Right hindlimb (tissue), 1 donor: ENCODE measurements around the gene TYMP.
A peak's percentile ranks its signal among the peaks of the same experiment; 100 is the strongest.
"Not testable (repeated sequence)": the region's sequence is repeated elsewhere in the genome, so short reads cannot be mapped to it uniquely, and the experiment has no call there.

ENCODE experiments used
- DNase-seq: peaks from one replicate; pipeline ENCODE4 v3.0.0-alpha.2; 2018

Gene TYMP

DNA sequence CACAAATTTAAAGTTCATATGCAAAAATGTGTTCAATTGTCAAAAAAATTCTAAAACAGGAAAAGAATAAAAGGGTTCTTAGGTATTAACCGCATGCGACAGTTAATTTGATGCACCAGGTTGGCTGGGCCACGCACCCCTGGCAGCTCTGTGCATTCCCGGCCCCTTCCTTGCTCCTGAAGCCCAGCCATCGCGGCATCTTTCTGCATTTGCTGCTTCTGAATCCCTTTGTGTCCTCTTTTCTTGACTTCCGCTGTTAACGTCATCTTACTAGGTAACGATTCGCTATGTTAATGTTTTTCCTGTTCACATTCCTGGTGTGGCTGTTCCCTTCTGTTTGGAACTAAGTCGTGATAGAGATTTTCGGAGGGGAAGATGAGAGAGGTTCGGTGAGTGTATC, 8.0 kb upstream of the TYMP start:
- no peak for DNase-seq

DNA sequence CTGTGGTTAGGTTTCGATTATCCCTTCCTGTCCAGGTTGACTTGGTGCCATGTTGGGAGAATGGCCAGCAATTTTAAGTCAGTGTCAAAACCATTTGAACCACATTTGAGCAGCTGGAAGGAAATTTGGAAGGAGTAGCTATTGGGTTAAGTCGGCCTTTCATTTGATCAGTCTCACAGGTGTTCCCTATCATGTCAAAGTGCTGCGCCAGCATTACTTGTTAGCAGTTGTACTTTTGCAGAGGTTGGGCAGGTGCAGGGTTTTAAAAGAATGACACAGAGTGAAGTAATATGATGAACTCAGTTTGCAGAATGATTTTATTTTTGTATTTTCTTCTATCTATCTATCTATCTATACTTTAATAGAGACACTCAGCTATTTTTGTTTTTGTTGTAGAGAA, 6.4 kb upstream of the TYMP start:
- no peak for DNase-seq

DNA sequence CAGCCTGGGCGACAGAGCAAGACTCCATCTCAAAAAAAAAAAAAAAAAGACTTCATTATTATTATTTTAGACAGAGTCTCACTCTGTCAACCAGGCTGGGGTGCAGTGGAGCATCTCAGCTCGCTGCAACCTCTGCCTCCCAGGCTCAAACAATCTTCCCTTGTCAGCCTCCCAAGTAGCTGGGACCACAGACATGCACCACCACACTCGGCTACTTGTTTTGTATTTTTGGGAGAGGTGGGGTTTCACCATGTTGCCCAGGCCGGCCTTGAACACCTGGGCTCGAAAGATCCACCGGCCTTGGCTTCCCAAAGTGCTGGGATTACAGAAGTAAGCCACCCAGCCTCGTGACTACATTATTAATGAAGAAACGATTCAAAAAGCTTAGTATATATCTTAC, 5.3 kb upstream of the TYMP start:
- no peak for DNase-seq

DNA sequence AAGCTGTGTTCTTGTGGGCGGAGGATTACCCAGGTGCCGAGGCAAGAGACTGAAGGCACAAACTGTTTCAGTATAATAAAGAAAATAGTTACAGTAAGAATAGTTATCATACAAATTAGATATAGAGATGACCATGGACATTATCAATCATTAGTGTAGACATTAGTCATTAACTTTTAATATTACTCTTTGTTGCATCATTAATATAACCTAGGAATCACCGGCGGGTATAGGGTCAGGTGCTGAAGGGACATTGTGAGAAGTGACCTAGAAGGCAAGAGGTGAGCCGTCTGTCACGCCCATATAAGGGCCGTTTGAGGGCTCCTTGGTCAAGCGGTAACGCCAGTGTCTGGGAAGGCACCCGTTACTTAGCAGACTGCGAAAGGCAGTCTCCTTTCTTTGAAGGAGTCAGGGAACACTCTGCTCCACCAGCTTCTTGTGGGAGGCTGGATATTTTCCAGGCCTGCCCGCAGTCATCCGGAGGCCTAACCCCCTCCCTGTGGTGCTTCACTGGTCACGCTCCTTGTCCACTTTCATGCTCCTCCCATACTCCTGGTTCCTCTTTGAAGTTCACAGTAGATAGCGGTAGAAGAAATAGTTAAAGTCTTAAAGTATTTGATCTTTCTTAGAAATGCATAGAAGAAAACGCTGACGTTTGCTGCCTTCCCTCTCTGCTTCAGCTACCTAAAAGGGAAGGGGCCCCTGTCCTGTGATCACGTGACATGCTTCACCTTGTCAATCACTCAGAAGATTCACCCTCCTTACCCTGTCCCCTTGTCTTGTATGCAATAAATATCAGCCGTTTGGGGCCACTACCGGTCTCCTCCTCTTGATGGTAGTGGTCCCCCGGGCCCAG, 4.3 kb upstream of the TYMP start:
- DNase-seq, result not testable (repeated sequence)

DNA sequence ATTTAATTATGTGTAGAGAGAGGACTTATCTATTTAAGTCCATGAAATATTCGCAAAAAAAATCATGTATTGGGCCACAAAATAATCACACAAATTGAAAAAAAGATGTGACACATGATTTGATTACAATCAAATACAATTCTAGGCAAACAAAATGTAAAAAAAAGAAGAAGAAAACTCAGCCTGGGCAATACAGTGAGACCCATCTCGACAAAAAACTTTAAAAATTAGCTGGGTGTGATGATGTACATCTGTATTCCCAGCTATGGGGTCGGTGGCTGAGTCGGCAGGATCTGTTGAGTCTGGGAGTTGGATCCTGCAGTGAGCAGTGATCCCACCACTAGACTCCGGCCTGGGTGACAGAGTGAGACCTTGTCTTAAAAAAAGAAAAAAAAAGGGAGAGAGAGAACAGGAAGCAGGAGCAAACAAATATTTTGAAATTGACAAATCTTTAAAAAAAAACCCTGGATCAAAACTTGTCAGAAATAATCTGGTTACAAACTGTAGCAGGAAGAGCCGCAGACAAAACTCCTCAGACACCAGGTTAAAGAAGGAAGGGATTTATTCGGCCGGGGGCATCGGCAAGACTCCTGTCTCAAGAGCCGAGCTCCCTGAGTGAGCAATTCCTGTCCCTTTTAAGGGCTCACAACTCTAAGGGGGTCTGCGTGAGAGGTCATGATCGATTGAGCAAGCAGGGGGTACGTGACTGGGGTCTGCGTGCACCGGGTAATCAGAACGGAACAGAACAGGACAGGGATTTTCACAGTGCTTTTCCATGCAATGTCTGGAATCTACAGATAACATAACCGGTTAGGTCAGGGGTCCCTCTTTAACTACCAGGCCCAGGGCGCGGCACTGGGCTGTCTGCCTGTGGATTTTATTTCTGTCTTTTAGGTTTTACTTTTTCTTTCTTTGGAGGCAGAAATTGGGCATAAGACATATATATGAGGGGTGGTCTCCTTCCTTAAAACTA, 3.3 kb upstream of the TYMP start:
- DNase-seq, result no peak

DNA sequence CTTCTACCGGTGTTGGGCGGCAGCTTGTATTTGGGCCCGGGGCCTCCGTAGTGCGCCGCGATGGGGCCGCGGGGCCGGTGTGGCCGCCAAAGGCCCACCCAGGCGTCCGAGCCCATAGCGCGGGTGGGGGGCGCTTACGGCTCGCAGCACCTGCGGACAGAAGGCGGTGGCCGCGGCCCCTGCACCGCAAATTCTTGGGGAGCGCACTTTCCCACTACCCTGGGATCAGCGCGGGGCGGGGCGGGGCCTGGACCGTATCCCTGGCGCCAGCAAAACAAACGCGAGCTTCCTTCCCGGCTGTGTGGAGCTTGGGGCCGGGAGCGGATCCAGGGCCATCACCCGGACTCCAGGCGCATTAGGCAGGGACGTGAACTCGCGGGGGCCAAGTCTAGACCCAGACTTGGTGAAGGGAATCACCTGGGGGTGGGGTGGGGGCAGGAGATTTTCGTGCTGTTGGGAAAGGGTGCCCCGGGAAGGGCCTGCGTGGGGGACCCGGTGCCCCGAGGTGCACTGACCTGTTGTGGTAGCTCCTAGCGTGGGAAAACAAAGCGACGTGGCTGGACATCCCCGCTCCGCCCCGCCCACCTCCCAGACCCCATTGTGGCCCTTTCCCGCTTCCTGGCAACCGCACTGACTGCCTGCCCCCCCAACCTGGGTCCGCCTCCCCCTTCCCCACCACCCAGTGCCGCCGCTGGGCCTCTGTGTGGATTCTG, 2.3 kb upstream of the TYMP start:
- DNase-seq, result peak; percentile 84

DNA sequence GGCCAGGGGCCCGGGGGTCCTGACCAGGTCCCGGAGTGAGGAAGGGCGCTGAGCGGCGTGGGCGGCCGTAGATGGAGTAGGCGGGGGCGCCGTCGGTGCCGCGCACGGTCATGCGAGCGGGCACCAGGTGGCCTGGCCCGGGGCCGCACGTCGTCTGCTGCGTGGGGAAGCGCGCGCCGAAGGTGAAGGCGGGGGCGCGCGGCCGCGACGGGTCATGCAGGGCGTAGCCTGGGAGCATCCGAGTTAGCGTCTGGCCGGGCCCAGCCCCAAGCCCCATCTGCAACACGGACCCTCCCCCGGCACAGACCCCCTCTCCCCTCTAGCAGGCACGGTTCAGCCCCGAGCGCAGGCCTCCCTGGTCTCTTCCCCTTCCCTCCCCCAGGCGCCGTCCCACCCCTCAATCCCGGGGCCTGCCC, 1.7 kb upstream of the TYMP start:
- no peak for DNase-seq

DNA sequence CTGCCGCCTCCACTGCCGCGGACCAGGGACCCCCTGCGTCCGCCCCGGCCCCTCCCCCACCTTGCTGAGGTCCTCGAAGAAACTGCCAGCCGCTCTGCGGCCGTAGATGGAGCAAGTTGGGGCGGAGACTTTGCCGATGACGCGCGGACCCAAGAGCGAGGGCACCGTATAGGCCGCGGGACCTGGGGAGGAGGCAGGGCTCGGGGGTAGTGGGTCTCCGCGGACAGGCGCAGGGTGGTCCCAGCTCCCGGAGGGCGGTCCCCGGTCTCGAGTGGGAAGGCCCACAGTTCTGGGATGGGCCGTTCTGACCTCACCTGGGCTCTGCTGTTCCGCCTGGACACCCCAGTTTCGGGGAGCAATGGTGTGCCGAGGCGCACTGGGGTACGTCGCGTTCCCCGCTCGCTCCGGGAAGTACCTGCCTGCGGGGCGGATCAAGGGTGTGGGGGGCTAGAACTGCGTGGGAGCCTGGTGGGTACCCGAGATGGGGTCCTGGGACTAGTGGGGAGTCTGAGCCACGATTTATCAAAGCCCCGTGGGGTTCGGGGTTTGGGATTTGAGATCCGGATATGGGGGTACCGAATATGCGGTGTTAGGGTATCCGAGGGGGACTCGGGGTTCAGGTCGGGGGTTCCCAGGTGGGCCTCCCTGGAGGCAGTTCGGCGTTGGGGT, 1.2 kb upstream of the TYMP start:
- DNase-seq, result peak; percentile 81

DNA sequence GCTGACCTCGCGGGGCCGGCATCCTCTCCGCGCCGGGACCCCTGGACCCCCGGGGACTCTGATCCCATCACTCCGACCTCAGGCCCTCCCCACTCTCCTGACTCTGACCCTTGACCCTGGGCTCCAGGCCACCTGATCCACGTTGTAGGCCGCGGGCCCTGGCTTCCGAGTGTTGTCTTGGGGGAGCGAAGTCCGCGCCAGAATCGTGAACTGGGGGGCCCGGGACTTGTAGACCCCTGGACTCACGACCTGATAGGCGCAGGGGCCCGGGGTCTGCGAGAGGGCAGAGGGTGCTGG, 716 bp upstream of the TYMP start:
- no peak for DNase-seq

DNA sequence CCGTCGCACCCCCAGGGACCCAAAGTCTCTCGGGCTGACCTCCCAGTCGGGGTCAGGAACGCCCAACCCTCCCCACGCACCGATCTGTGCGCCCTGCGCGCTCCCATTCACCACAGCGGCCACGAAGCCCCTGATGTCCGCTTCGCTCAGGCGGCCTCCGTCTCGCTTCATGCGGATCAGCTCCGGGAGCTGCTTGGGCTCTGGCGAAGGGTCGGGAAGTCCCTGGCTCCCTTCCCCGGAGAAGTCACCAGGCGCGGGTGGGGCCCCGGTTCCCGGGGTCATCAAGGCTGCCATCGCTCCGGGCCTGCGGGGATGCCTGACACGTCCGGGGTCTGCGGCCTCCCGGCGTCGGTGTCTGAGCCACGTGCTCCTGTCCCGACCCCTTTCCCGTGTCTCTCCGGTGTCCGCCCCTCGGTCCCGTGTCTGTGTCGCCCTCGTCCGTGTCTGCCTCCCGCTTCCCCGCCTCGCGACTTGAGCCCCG, 356 bp downstream of the TYMP start:
- peak; percentile 58 for DNase-seq

DNA sequence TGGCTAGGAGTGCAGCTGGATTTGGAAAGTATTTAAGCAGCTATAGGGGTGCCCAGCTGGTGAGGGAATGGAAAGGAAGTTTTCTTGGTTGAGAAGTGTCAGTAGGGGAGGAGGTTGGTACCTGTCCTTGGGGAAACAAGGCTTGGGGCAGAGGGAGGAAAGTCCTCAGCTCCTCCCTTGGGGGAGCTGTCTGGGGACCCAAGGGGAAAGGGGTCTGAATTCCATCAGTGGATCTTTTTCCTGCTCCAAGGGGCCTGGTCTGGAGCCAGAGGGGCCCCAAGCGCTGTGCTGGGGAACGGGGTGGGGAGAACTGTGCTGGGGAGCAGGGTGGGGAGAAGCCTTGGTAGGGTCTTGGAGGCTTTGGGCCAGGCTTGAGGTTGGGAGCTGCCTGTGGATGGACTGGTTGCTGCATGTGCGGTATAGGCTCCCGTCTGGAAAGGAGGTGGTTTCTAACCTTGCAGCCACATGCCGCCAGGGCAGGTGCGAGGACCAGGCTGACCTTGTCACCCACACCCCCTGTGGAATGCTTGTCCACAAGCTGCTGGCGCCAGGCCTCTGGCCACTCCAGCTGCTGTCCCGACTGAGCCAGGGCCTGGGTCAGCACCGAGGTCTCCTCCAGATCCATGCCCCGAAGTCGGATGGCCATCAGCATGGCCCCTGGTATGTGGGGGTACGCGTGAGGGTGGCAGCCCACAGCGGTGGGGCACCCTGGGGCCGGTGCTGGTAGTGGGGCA, 963 bp downstream of the TYMP start:
- no peak for DNase-seq

DNA sequence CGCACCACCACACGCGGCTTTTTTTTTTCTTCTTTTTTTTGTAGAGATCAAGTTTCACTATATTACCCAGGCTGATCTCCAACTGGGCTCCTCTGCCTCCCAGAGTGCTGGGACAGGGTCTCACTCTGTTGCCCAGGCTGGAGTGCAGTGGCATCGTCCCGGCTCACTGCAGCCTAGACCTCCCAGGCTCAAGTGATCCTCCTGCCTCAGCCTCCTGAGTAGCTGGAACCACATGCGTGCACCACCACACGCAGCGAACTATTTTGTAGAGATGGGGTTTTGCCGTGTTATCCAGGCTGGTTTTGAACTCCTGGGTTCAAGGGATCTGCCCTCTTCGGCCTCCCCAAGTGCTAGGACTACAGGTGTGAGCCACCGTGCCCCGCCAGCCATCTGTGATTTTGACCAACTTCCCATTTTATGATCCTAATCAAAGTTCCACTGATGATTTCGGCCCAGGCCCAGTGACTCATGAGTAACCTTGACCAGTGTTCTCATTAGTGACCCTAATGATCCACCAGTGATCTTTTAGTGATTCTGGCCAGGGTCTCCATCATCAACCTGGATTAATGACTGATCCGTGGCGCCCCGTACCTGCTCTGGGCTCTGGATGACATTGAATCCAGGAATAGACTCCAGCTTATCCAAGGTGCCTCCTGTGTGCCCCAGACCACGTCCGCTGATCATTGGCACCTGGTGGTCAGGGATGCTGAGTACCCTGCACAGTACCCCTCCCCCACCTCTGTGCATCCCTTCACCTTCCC, 1.7 kb downstream of the TYMP start:
- DNase-seq, result no peak

DNA sequence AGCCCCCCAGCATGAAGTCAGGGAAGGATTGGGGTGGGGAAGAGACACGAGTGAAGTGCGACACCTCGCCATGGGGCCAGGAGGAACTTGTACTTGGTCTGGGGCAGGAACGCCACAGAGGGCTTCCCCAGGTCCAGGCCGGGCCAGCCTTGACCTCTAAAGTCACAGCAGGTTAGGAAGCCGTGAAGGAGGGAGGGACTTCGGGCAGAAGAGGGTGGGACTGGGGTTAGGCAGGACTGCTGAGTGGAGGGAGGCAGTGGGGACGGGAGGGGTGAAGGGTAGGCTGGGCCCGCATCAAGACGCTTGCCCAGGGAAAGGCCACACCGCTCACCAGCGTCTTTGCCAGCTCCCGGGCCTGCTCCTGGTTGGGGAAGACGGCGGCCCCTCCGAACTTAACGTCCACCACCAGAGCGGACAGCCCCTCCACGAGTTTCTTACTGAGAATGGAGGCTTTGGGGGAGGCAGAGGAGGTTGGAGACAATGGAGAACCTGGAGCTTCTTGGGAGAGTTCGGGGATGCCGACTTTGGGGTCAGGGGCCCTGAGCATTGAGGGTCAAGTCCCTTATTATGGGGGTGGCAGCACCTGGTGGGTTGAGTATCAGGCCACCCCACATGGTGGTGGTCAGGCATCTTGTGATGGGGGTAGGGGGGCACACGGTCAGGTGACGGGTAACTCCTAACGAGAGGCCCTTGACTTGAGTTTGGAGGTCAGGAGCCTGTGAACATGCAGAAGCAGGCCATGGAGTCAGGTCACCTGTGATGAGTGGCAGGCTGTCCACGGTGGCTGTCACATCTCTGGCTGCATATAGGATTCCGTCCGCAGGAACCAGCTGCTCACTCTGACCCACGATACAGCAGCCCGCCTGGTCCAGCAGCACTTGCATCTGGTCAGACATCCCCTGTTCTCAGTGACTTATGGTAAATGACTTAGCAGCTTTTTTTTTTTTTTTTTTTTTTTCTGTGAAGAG, 2.7 kb downstream of the TYMP start:
- DNase-seq, result peak; percentile 46

DNA sequence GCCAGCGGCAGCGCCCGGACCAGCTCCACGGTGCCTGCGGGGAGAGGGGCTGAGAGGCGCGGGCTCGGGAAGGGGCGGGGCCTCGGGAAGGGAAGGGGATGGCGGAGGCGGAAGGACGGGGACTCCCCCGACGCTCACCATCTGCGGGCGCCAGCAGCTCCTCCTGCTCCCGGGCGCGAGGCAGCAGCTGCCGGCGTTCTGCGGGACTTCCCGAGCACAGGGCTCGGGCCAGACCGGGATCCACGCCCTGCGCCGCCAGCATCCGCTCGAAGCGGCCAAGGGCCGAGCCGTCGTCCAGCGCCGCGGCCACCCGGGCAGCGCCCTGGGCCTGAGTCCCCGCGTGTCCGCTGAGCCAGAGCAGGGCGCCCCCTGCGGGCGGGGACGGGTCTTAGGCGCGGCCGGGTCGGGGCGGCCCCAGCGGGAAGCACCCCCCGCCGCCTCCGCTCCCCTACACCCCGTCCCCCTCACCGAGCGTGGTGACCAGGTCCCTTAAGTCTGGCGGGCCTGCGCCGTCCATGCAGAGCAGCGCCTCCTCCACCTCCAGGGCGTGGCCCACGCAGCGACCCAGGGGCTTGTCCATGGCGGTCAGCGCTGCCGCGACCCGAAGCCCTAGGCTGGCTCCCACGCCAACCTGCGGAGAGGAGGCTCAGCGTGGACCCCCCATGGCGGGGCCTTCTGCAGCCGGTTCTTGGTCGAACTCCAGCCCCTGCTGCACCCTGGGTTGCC, 3.5 kb downstream of the TYMP start:
- peak; percentile 92 for DNase-seq

DNA sequence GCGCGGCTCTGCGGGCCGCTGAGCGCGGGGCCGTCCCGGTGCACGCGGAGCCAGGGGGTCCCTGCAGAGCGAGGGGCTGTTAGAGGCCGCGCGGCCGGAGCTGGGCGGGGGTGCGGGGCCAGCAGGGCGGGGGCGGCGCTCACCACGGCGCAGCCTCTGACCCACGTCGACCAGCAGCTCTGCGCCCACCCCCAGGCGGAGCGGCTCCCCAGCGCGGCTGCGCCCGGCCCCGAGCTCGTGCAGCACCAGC, 4.0 kb downstream of the TYMP start:
- no peak for DNase-seq

DNA sequence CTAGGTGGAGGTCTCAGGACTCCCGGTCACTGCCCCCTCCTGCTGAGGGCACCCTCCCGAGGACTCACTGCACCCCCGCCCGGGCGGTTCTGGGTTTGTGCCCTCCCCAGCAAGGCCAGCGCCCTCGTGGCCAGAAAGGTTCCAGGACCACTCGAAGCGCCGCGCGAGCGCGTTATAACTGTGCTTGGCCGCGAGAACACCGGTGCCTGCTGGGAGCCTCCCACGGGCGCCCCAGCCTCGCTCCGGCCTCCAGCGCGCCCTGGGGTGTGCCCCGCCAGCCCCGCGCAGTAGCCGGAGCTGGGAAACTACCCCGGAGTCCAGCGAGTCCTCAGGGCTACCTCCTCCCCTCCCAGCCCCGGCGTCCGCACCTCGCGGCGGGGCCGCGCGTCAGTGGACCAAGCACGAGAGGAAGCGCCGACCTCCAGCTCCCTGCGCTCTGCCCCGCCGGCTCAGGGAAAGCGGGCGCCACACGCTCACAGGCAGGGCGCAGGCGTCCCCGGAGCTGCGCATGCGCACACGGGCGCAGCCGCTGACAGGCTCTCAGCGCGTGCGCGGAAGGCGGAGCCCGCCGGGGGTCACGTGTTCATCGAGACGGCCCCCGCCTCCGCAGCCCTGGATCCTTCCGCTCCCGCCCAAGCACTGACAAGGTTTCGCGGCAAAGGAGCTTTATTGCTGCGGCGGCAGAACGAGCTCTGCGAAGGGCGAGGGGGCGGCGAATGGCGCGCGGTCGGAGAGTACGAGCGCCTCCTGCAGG, 4.5 kb downstream of the TYMP start, which contains the start of gene SCO2:
SCO2 (minus strand) TSS at position 495 of the 754 bp plus-strand sequence. CDS start 1,187 bp downstream, outside the sequence.
- peak; percentile 98 for DNase-seq

DNA sequence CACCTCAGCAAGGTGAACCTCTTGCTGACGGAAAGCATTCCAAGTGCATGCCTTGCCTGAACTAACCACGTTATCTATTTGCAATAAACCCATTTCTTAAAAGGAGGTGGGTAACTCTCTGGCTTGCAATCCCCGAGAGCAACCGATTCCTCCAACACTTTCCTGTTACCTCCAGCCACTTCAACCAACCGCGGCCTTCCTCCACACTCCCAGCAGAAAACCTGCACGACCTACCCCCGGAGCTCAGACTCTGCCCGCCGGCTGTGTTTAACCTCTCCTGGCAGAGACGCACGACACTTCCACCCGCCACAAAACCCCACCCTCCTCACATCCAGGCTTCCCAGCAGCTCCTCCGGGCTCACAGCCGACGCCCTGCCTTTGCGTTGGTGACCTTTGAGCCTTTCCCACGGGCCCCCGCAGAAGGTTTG, 5.1 kb downstream of the TYMP start:
- DNase-seq, result no peak
